ENCODE data around the gene CPNE5.

CPNE5 gene

DNA sequence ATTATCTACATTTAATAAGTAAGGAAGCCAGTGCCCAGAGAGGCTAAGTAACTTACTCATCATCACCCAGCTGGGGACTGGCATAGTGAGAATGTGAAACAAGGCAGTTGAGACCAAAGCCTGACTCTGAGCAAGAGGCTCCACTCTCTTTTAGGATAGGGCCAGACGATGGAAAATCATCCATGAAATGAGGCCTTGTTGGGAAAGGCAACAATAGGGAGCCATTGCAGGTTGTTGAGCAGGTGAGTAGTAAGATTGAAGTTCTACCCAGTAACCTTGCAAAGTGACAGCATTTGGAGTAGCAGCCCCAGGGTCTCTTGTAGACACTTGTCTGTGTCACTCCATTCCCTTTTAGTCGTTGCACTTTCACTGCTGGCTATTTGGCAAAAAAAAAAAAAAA lies 2.5 kb upstream of the CPNE5 start:
- no peak for DNase-seq (ENCODE audit: low spot score)
- TF ChIP-seq, protein P1, sequence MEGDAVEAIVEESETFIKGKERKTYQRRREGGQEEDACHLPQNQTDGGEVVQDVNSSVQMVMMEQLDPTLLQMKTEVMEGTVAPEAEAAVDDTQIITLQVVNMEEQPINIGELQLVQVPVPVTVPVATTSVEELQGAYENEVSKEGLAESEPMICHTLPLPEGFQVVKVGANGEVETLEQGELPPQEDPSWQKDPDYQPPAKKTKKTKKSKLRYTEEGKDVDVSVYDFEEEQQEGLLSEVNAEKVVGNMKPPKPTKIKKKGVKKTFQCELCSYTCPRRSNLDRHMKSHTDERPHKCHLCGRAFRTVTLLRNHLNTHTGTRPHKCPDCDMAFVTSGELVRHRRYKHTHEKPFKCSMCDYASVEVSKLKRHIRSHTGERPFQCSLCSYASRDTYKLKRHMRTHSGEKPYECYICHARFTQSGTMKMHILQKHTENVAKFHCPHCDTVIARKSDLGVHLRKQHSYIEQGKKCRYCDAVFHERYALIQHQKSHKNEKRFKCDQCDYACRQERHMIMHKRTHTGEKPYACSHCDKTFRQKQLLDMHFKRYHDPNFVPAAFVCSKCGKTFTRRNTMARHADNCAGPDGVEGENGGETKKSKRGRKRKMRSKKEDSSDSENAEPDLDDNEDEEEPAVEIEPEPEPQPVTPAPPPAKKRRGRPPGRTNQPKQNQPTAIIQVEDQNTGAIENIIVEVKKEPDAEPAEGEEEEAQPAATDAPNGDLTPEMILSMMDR (IDR thresholded peaks at IDR 0.05): no peak
- H3K4me3 ChIP-seq: no peak overlapping the region
- no peak overlapping the region for H3K27ac ChIP-seq

DNA sequence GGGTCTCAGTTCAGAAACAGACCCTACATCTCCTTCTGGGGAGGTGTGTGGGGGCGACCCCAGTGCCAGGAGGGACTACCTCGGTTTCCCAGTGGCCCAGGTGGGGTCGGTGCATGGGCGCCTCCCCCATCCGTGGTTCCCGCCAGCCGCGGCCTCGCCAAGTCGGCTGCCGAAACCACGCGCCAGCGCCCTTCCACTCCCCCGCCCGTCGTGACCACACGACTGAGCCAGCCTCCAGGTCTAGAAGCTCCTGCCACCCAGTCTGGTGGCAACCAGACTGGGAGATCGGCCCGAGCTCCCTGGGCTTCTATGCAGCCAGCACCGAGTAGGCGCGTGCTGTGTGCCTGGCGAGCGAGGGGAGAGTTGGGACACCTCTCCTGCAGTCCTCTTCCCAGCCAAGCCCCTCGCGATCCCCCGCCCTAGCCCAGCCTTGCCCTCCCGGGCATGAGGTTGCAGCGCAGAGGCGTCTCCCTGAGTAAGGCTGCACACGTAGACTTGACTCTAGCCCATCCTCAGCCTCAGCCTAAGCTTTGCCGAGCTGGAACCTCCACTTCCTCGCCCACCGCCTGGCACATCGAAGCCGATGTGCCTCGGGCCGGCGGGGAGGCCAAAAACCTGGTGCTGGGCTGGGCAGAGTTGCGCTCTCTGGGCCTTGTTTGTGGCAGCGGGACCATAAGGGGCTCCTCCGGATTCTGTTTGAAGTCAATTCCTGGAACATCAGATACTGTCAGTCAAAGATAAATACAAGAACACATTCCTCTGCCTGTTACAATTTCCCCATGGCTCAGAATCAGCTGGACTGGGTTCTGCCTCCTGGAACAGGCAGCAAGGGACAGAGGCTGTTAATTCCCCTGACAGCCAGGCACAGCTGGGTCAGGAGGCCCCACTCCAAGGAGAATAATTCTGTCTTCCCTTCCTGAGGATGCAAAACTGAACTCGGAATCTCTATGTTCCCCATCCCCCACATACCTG lies 1.5 kb upstream of the CPNE5 start:
- DNase-seq (ENCODE audit: low spot score): no peak
- H3K27ac ChIP-seq: no peak overlapping the region
- peak overlapping the region; percentile 82 for H3K4me3 ChIP-seq
- TF ChIP-seq, protein P1 (IDR thresholded peaks at IDR 0.05): no peak

DNA sequence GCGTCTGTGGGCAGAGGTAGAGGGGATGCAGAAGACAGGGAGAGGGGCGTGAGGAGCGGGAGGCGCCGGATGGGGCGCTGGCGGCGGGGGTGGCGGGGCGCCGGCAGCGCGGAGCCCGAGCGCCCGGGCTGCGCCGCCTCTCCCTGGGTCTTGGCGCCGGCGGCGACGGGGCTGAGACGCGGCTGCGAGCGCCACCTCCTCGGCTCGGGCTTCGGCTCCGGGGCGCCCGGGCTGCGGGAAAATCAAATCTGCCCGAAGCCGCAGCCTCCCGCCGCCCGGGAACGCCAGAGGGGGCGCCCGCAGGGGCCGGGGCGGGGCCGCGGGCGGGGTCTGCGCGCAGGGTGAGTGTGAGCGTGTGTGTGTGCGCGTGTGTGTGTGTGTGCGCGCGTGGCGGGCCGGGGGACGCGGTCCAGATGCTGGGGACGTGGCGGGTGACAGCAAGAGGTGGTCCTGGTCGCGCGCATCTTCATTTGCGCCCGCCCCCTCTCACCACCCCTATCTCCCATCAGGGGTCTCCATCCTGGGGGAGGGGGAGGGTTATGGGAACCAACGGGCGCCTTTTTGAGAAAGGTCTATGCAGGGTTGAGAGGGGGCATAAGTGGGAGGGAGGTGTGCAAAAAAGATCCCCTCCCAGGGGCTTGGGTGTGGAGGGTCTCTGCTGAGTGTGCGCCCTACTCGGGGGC lies 646 bp upstream of the CPNE5 start:
- Histone ChIP-seq H3K4me3 (peak overlapping the region; percentile 82), H3K27ac (no peak overlapping the region)
- TF ChIP-seq, protein P1 (IDR thresholded peaks at IDR 0.05): no peak
- no peak for DNase-seq (ENCODE audit: low spot score)

DNA sequence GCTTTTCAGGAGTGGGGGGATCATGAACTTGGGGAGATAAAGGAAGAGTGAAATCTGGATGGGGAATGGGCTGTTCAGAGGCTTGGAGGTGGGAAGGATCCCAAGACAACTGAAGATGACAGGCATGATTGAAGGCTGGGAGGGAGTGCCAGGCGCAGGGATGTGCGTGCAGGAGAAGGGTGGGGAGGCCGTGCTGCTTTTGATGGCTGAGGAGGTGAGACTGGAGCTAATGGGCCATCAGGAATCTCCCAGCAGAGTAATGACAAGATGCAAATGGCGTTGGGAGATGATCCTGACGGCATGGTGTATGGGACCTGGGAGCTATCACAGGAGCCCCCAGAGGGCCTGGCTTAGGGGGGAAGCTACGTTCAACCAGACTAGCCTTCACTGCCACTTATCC lies 1.6 kb downstream of the CPNE5 start:
- DNase-seq (ENCODE audit: low spot score): no peak
- Histone ChIP-seq H3K4me3 (no peak overlapping the region), H3K27ac (no peak overlapping the region)
- TF ChIP-seq, protein P1 (IDR thresholded peaks at IDR 0.05): no peak

DNA sequence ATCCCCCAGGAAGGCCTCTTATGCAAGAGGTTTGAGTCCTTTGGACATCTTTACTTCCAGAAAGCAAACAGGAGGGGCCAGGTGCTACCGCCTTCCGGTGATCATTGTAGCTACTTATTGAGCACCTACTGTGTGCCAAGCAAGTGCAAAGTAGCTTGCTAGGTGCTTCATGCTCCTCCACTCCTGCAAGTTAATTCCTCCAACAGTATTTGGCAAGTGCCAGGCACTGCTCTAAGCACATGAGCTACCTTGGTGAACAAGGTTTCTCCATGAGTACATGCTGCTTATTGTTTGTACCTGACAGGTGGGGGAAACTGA lies 2.3 kb downstream of the CPNE5 start:
- Histone ChIP-seq H3K27ac (no peak overlapping the region), H3K4me3 (no peak overlapping the region)
- no peak for DNase-seq (ENCODE audit: low spot score)
- TF ChIP-seq, protein P1 (IDR thresholded peaks at IDR 0.05): no peak

DNA sequence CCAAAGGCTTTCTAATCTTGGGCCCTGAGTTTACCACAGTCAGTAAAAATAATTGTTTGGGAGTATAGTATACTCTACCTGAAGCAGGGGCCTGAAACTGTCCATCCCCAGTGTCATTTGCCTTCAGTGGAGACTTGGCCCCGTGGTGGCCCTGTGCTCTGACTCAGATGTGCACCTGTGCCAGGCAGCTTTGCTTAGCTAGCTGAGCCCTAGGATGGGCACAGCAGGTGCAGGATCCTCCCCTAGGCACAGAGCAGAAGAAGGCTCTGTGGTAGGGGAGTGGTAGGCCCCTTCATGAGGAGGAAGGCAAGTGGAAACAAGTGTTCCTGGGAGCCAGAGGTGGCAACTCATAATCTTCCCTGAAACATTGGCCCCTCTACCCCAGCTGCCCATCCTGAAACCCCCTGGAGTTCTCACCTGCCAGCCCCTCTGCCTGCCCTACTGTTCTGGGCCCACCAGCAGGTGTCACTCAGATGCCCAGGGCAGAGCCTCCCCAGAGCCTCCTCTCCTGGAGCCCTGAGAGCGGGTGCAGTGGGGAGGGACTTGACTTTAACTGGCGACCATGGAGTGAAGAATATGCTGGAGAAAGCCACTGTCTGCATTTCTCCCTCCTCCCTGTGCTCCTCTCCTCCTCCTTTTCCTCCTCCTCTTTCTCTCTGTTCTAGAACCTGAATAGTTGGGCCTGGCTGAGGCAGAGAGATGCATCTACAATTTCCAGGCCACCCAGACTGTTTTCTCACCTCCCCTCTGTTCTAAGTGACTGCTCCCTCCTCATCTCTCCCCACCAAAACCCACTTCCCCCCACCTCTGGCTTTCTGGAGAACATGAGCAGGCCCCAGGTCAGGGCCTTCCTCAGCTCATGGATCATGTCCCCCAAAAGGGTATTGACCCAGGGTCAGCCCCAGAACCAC lies 2.9 kb downstream of the CPNE5 start:
- no peak overlapping the region for H3K27ac ChIP-seq
- TF ChIP-seq, protein P1 (IDR thresholded peaks at IDR 0.05): no peak
- DNase-seq (ENCODE audit: low spot score): no peak
- H3K4me3 ChIP-seq: no peak overlapping the region
